GM12872 (cell line): Measurements from ENCODE around the gene YTHDF1.

Experiments used
- TF ChIP-seq, protein P1 (sequence below): IDR thresholded peaks from 3 replicates; pipeline ENCODE4 v1.5.1; 2011; ENCODE audit warnings: low read depth, mild to moderate bottlenecking, low read length, moderate library complexity; ENCODE audit not compliant: insufficient read depth

Gene YTHDF1

DNA sequence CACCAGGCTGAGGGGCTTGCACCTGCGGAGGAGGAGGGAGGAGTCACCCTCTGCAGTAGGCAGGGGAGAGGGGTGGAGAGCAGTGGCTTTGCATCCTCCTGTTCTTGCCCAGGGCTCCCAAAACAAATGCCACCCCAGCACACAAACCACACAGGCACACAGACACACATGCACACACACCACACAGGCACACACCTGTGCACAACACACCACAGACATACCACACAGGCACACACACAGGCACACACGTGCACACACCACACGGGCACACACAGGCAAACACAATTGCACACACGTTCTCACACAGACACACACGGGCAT lies 26.6 kb downstream of the YTHDF1 start:
- TF ChIP-seq, protein P1, sequence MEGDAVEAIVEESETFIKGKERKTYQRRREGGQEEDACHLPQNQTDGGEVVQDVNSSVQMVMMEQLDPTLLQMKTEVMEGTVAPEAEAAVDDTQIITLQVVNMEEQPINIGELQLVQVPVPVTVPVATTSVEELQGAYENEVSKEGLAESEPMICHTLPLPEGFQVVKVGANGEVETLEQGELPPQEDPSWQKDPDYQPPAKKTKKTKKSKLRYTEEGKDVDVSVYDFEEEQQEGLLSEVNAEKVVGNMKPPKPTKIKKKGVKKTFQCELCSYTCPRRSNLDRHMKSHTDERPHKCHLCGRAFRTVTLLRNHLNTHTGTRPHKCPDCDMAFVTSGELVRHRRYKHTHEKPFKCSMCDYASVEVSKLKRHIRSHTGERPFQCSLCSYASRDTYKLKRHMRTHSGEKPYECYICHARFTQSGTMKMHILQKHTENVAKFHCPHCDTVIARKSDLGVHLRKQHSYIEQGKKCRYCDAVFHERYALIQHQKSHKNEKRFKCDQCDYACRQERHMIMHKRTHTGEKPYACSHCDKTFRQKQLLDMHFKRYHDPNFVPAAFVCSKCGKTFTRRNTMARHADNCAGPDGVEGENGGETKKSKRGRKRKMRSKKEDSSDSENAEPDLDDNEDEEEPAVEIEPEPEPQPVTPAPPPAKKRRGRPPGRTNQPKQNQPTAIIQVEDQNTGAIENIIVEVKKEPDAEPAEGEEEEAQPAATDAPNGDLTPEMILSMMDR: no peak

GRCh38 chr20:63188641-63189321 lies 27.1 kb downstream of the YTHDF1 start:
- TF ChIP-seq, protein P1: no peak

- TF ChIP-seq, protein P1: no peak
Observed at GRCh38 chr20:63188159-63188442, 27.8 kb downstream of the YTHDF1 start.

- TF ChIP-seq, protein P1: no peak
Observed at GRCh38 chr20:63187338-63188158, 28.4 kb downstream of the YTHDF1 start.

- TF ChIP-seq, protein P1: no peak
Observed at GRCh38 chr20:63186528-63187316, 29.2 kb downstream of the YTHDF1 start.

DNA sequence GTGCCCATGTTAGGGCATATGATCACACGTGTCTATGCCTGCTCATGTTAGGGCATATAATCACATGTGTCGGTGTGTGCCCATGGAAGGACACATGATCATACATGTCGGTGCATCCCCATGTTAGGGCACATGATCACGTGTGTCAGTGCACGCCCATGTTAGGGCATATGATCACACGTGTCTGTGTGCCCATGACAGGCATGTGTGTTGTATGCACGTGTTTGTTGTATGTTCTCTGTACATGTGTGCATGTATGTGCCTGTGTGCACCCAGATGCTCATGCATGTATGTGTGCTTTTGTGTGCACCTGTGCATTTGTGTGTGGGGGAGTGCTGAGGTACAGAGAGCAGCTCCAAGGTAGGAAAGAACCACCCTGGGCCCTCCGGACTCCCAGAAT lies 29.8 kb downstream of the YTHDF1 start:
- TF ChIP-seq, protein P1: no peak

GRCh38 chr20:63185215-63185796 lies 30.6 kb downstream of the YTHDF1 start:
- TF ChIP-seq, protein P1: no peak
